ENCODE data around the gene PRELP. TPM values are rescaled to one million over a fixed set of nuclear protein-coding genes. Genes with fewer than 3 reads are reported as not detected.

Gene PRELP
- total and polyA plus RNA-seq, 9 of the 15 experiments (the other 6 are each of a cell fraction or from before 2014, with no cell fraction given) = 0.04 TPM; not detected in 8

- Histone ChIP-seq H3K9me1 (ENCODE audit: control insufficient read depth, insufficient read depth, low read length) (no peaks in the 10 kb centered on the region), H2AFZ (ENCODE audit: low read depth, low read length) (no peak overlapping the region), H3K4me2 (ENCODE audit: insufficient read depth, low read length) (no peak overlapping the region), H4K20me1 (replicated peaks; ENCODE audit: control insufficient read depth, insufficient read depth, low read length) (peaks cover 4% of the 10 kb centered on the region; the same call in 1 of the 2 replicates), H3K79me2 (ENCODE audit: control insufficient read depth, insufficient read depth, low read length) (no peaks in the 10 kb centered on the region), H3K9me3 (replicated peaks; ENCODE audit: control insufficient read depth, insufficient read depth, low read depth, low read length) (no peaks in the 10 kb centered on the region; the same call in 1 of the 2 replicates), H3K27ac (ENCODE audit: extremely low read depth, low read depth, low read length) (no peak overlapping the region), H3K36me3 (ENCODE audit: control insufficient read depth, insufficient read depth, low read length) (no peaks in the 10 kb centered on the region), H3K9ac (ENCODE audit: insufficient read depth in 1 of 2, low read depth in 2 of 2, low read length in 2 of 2) (no peak overlapping the region), H3K4me3 (no peak overlapping the region), H3K27me3 (ENCODE audit: control insufficient read depth in 2 of 2, insufficient read depth in 2 of 2, low read length in 2 of 2) (peaks cover 61 to 88% of the 10 kb centered on the region in 2 experiments), H3K4me1 (replicated peaks in 1 of 2; ENCODE audit: control insufficient read depth in 2 of 2, insufficient read depth in 2 of 2, low read length in 2 of 2) (no peaks in the 10 kb centered on the region)
- DNase-seq (ENCODE audit: extremely low read depth in 1 of 4, low spot score in 3 of 4) = no peak
- intact Hi-C loops (cut with micrococcal nuclease) (no loop called here), in situ Hi-C loops (cut with MboI) (no loop called here)
- BruUV-seq (replicated peaks) = no TSS peak
- no peak for ATAC-seq
- POLR2A ChIA-PET = no interaction called here
- CTCF ChIA-PET (ENCODE audit: low intra/inter-chr PET ratio) = no interaction called here
- no peak for FAIRE-seq
- WGBS (ENCODE audit: insufficient coverage, low coverage, missing lambda C conversion rate) = 3% methylated on average over 4 of the region's 4 CpGs
- no peak for TF ChIP-seq GTF2E2 (tag; IDR thresholded peaks at IDR 0.05)
- no peak for TF ChIP-seq TFE3 (CRISPR knock-in tag; IDR thresholded peaks at IDR 0.05)
- TF ChIP-seq PRPF4 (IDR thresholded peaks at IDR 0.05; ENCODE audit: insufficient read depth, low read depth, low read length, poor library complexity, severe bottlenecking) = no peak
- TF ChIP-seq TCF7L2 (IDR thresholded peaks at IDR 0.05; ENCODE audit: low read depth, low read length) = no peak
- TF ChIP-seq DACH1 (IDR thresholded peaks at IDR 0.05; ENCODE audit: partially characterized antibody) = no peak
- no peak for TF ChIP-seq SMC3 (conservative IDR thresholded peaks at IDR 0.05; ENCODE audit: insufficient read depth, low read depth, low read length)
- TF ChIP-seq ZNF511 (CRISPR knock-in tag; IDR thresholded peaks at IDR 0.05) = no peak
- TF ChIP-seq CSDE1 (IDR thresholded peaks at IDR 0.05) = no peak
- TF ChIP-seq TBL1XR1 (IDR thresholded peaks at IDR 0.05; ENCODE audit: low read length in 2 of 2) = no peak
- TF ChIP-seq ZNF696 (CRISPR knock-in tag; conservative IDR thresholded peaks at IDR 0.05) = no peak
- TF ChIP-seq, protein P1, sequence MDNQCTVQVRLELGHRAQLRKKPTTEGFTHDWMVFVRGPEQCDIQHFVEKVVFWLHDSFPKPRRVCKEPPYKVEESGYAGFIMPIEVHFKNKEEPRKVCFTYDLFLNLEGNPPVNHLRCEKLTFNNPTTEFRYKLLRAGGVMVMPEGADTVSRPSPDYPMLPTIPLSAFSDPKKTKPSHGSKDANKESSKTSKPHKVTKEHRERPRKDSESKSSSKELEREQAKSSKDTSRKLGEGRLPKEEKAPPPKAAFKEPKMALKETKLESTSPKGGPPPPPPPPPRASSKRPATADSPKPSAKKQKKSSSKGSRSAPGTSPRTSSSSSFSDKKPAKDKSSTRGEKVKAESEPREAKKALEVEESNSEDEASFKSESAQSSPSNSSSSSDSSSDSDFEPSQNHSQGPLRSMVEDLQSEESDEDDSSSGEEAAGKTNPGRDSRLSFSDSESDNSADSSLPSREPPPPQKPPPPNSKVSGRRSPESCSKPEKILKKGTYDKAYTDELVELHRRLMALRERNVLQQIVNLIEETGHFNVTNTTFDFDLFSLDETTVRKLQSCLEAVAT (IDR thresholded peaks at IDR 0.05) = no peak
- TF ChIP-seq PCBP1 (IDR thresholded peaks at IDR 0.05; ENCODE audit: low read depth, low read length, poor library complexity, severe bottlenecking) = no peak
- no peak for TF ChIP-seq ZNF79 (CRISPR knock-in tag; IDR thresholded peaks at IDR 0.05; ENCODE audit: low read depth)
Measured at GRCh38 chr1:203511930-203512329, 36.3 kb downstream of the PRELP start.
